ENCODE data around the gene PHETA1. TPM values are rescaled to one million over a fixed set of nuclear protein-coding genes. Genes with fewer than 3 reads are reported as not detected.

PHETA1 gene
- polyA plus RNA-seq, 1 of the 3 experiments (the other 2 are of a cell fraction): 7.3 TPM

DNA sequence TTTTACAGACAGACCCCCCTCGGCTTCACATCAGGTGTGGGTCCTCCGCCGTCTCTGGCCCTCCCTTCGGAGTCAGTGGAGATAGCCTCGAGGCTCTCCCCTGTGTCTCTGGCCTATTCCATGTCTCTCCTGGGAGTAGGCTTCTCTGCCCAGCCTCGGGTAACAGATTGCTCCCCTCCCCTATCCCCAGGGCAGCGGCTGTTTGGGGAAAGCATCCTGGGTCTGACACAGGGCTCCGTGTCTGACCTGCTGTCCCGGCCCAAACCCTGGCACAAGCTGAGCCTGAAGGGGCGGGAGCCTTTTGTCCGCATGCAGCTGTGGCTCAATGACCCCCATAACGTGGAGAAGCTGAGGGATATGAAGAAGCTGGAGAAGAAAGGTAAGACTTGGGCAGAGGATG, 30.8 kb downstream of the PHETA1 start:
- CTCF ChIA-PET: interaction anchor here (1.0 kb wide), 1 partner anchor 336 kb away, joined by 3 read pairs; no protein-coding TSS in a partner anchor
- H3K27ac ChIP-seq (ENCODE audit: low read depth in 2 of 2, low read length in 1 of 2): no peak overlapping the region
- POLR2A ChIA-PET: no interaction called here
- no peaks in the 10 kb centered on the region for H3K9me2 ChIP-seq
- no peaks in the 10 kb centered on the region for H3K9me3 ChIP-seq
- WGBS (ENCODE audit: low lambda C conversion rate): 54% methylated on average over 9 of the region's 12 CpGs
- no peak for TF ChIP-seq FOXJ3 (CRISPR knock-in tag; IDR thresholded peaks at IDR 0.05)
- TF ChIP-seq EP300 (IDR thresholded peaks at IDR 0.05; ENCODE audit: borderline replicate concordance in 1 of 2, low read depth in 1 of 2, low read length in 1 of 2): no peak
- TF ChIP-seq YY1 (IDR thresholded peaks at IDR 0.05; ENCODE audit: low read depth): no peak
- no peak for TF ChIP-seq SMC3 (IDR thresholded peaks at IDR 0.05; ENCODE audit: low read depth, low read length)
- no peak for TF ChIP-seq USF2 (IDR thresholded peaks at IDR 0.05; ENCODE audit: borderline replicate concordance, low read depth, low read length)
- TF ChIP-seq CHD2 (IDR thresholded peaks at IDR 0.05; ENCODE audit: low read length, partially characterized antibody): no peak
- TF ChIP-seq, protein P1, sequence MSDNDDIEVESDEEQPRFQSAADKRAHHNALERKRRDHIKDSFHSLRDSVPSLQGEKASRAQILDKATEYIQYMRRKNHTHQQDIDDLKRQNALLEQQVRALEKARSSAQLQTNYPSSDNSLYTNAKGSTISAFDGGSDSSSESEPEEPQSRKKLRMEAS (IDR thresholded peaks at IDR 0.05; ENCODE audit: low read depth): no peak
- TF ChIP-seq, protein P2, sequence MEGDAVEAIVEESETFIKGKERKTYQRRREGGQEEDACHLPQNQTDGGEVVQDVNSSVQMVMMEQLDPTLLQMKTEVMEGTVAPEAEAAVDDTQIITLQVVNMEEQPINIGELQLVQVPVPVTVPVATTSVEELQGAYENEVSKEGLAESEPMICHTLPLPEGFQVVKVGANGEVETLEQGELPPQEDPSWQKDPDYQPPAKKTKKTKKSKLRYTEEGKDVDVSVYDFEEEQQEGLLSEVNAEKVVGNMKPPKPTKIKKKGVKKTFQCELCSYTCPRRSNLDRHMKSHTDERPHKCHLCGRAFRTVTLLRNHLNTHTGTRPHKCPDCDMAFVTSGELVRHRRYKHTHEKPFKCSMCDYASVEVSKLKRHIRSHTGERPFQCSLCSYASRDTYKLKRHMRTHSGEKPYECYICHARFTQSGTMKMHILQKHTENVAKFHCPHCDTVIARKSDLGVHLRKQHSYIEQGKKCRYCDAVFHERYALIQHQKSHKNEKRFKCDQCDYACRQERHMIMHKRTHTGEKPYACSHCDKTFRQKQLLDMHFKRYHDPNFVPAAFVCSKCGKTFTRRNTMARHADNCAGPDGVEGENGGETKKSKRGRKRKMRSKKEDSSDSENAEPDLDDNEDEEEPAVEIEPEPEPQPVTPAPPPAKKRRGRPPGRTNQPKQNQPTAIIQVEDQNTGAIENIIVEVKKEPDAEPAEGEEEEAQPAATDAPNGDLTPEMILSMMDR (IDR thresholded peaks at IDR 0.05): no peak
- TF ChIP-seq TEAD4 (IDR thresholded peaks at IDR 0.05; ENCODE audit: borderline replicate concordance, insufficient read depth): no peak
- no peak for TF ChIP-seq MEF2A (IDR thresholded peaks at IDR 0.05; ENCODE audit: borderline replicate concordance, low read depth)
- no peak for TF ChIP-seq GABPA (IDR thresholded peaks at IDR 0.05; ENCODE audit: low read depth)
- no peak for DNase-seq
- H3K4me1 ChIP-seq (ENCODE audit: control insufficient read depth in 1 of 2, insufficient read depth in 2 of 2, low read depth in 1 of 2, low read length in 1 of 2): no peaks in the 10 kb centered on the region
- no peak overlapping the region for H3K4me3 ChIP-seq (ENCODE audit: low read depth in 2 of 2, low read length in 1 of 2)
- no peaks in the 10 kb centered on the region for H3K79me2 ChIP-seq (ENCODE audit: insufficient read depth)
- H4K20me1 ChIP-seq (ENCODE audit: insufficient read depth): no peaks in the 10 kb centered on the region
- H3F3A ChIP-seq (replicated peaks; ENCODE audit: insufficient read depth): no peaks in the 10 kb centered on the region
- peaks cover 5% of the 10 kb centered on the region; the same call in 1 of the 2 replicates for H3K27me3 ChIP-seq (ENCODE audit: insufficient read depth)
- H3K4me2 ChIP-seq: no peak overlapping the region
- no peak overlapping the region for H3K9ac ChIP-seq
- no peak overlapping the region for H2AFZ ChIP-seq (ENCODE audit: low read depth)
- H3K36me3 ChIP-seq (replicated peaks in 1 of 2; ENCODE audit: control insufficient read depth in 1 of 2, insufficient read depth in 2 of 2, low read length in 1 of 2): no peaks in the 10 kb centered on the region

GRCh38 chr12:111337371-111337770, 31.5 kb downstream of the PHETA1 start:
- POLR2A ChIA-PET: no interaction called here
- H3F3A ChIP-seq (replicated peaks; ENCODE audit: insufficient read depth): no peaks in the 10 kb centered on the region
- TF ChIP-seq RXRA (IDR thresholded peaks at IDR 0.05; ENCODE audit: borderline replicate concordance, low read depth) (no peak), JUND (IDR thresholded peaks at IDR 0.05) (no peak), RAD21 (IDR thresholded peaks at IDR 0.05; ENCODE audit: low read length) (no peak), TAF1 (IDR thresholded peaks at IDR 0.05; ENCODE audit: borderline replicate concordance, low read depth, low read length) (no peak), POLR2AphosphoS5 (IDR thresholded peaks at IDR 0.05; ENCODE audit: low read depth, low read length) (no peak), USF2 (IDR thresholded peaks at IDR 0.05; ENCODE audit: borderline replicate concordance, low read depth, low read length) (no peak), RCOR1 (IDR thresholded peaks at IDR 0.05; ENCODE audit: low read length) (no peak), MEF2A (IDR thresholded peaks at IDR 0.05; ENCODE audit: borderline replicate concordance, low read depth) (no peak), EP300 (IDR thresholded peaks at IDR 0.05; ENCODE audit: borderline replicate concordance in 1 of 2, low read depth in 1 of 2, low read length in 1 of 2) (no peak), MXI1 (IDR thresholded peaks at IDR 0.05; ENCODE audit: low read depth, low read length) (no peak), FOXM1 (IDR thresholded peaks at IDR 0.05; ENCODE audit: low read depth) (no peak), SIN3A (IDR thresholded peaks at IDR 0.05; ENCODE audit: borderline replicate concordance, low read depth, low read length) (no peak)
- TF ChIP-seq, protein P3, sequence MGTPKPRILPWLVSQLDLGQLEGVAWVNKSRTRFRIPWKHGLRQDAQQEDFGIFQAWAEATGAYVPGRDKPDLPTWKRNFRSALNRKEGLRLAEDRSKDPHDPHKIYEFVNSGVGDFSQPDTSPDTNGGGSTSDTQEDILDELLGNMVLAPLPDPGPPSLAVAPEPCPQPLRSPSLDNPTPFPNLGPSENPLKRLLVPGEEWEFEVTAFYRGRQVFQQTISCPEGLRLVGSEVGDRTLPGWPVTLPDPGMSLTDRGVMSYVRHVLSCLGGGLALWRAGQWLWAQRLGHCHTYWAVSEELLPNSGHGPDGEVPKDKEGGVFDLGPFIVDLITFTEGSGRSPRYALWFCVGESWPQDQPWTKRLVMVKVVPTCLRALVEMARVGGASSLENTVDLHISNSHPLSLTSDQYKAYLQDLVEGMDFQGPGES (IDR thresholded peaks at IDR 0.05; ENCODE audit: low read depth, low read length): no peak
- TF ChIP-seq, protein P2 (IDR thresholded peaks at IDR 0.05): no peak

More at GRCh38 chr12:111337371-111337770, 31.5 kb downstream of the PHETA1 start:
- H3K79me2 ChIP-seq (ENCODE audit: insufficient read depth): no peaks in the 10 kb centered on the region
- H3K9me2 ChIP-seq: no peaks in the 10 kb centered on the region
- 77% methylated on average over 5 of the region's 5 CpGs for WGBS (ENCODE audit: low lambda C conversion rate)
- H3K9me3 ChIP-seq: no peaks in the 10 kb centered on the region
- no peaks in the 10 kb centered on the region for H3K36me3 ChIP-seq (replicated peaks in 1 of 2; ENCODE audit: control insufficient read depth in 1 of 2, insufficient read depth in 2 of 2, low read length in 1 of 2)
- H3K27ac ChIP-seq (ENCODE audit: low read depth in 2 of 2, low read length in 1 of 2): no peak overlapping the region
- no peak for DNase-seq
- H3K4me1 ChIP-seq (ENCODE audit: control insufficient read depth in 1 of 2, insufficient read depth in 2 of 2, low read depth in 1 of 2, low read length in 1 of 2): no peaks in the 10 kb centered on the region
- CTCF ChIA-PET: interaction anchor here (0.9 kb wide), 1 partner anchor 13 kb away, joined by 3 read pairs; no protein-coding TSS in a partner anchor
- H3K4me2 ChIP-seq: no peak overlapping the region
- H3K9ac ChIP-seq: no peak overlapping the region
- peaks cover 9% of the 10 kb centered on the region; the same call in 1 of the 2 replicates for H3K27me3 ChIP-seq (ENCODE audit: insufficient read depth)
- no peak overlapping the region for H2AFZ ChIP-seq (ENCODE audit: low read depth)
- H3K4me3 ChIP-seq (ENCODE audit: low read depth in 2 of 2, low read length in 1 of 2): no peak overlapping the region
- H4K20me1 ChIP-seq (ENCODE audit: insufficient read depth): no peaks in the 10 kb centered on the region
